C4-2B (cell line): ENCODE results near the gene IFNGR2.
"Not testable (repeated sequence)": the region's sequence is repeated elsewhere in the genome, so short reads cannot be mapped to it uniquely, and the experiment has no call there.

ENCODE experiments used
- ZFX ChIP-seq: fragments of 450-650 bp; IDR thresholded peaks from 2 replicates; pipeline ENCODE4 v1.6.1; 2017
- TF ChIP-seq, protein P1 (sequence below): fragments of 450-650 bp; conservative IDR thresholded peaks from 2 replicates; pipeline ENCODE4 v1.5.1; 2017; ENCODE audit warnings: mild to moderate bottlenecking

DNA sequence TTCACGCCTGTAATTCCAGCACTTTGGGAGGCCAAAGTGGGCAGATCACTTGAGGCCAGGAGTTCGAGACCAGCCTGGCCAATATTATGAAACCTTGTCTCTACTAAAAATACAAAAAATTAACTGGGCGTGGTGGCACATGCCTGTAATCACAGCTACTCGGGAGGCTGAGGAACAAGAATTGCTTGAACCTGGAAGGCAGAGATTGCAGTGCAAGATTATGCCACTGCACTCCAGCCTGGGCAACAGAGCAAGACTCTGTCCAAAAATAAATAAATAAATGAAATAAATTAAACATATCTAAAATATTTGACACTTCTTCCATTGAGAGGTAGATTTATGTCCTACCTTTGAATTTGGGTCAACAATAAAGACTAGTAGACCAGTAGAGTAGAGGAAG, 66.0 kb downstream of the IFNGR2 start:
- TF ChIP-seq, protein P1, sequence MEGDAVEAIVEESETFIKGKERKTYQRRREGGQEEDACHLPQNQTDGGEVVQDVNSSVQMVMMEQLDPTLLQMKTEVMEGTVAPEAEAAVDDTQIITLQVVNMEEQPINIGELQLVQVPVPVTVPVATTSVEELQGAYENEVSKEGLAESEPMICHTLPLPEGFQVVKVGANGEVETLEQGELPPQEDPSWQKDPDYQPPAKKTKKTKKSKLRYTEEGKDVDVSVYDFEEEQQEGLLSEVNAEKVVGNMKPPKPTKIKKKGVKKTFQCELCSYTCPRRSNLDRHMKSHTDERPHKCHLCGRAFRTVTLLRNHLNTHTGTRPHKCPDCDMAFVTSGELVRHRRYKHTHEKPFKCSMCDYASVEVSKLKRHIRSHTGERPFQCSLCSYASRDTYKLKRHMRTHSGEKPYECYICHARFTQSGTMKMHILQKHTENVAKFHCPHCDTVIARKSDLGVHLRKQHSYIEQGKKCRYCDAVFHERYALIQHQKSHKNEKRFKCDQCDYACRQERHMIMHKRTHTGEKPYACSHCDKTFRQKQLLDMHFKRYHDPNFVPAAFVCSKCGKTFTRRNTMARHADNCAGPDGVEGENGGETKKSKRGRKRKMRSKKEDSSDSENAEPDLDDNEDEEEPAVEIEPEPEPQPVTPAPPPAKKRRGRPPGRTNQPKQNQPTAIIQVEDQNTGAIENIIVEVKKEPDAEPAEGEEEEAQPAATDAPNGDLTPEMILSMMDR, result not testable (repeated sequence)
- TF ChIP-seq ZFX, result not testable (repeated sequence)
